HFF-Myc (cell line): ENCODE results near the gene FBLN1.

Source experiments
- DNase-seq: peaks from one replicate; pipeline ENCODE4 v3.0.0-alpha.2; 2011; ENCODE audit warnings: low read depth; ENCODE audit errors: extremely low read depth
- H3K4me3 ChIP-seq: replicated peaks from 2 replicates; pipeline ENCODE4 v1.5.1; 2011; ENCODE audit warnings: low read depth, mild to moderate bottlenecking, control low read depth, low read length
- CTCF ChIP-seq: IDR thresholded peaks from 2 replicates; pipeline ENCODE4 v1.5.1; 2012; ENCODE audit warnings: mild to moderate bottlenecking, low read depth, low read length, control low read depth; ENCODE audit errors: missing control alignments

FBLN1 gene

GRCh38 chr22:45642986-45643385 is 140.3 kb downstream of the FBLN1 start:
- TF ChIP-seq CTCF = no peak
- no peak overlapping the region for H3K4me3 ChIP-seq
- no peak for DNase-seq

GRCh38 chr22:45644714-45645113 is 142.0 kb downstream of the FBLN1 start:
- H3K4me3 ChIP-seq = no peak overlapping the region
- no peak for DNase-seq
- no peak for TF ChIP-seq CTCF

GRCh38 chr22:45645150-45645525 is 142.5 kb downstream of the FBLN1 start:
- peak overlapping the region; percentile 18; the same call in 1 of the 2 replicates for H3K4me3 ChIP-seq
- no peak for DNase-seq
- no peak for TF ChIP-seq CTCF

- H3K4me3 ChIP-seq = peak overlapping the region; percentile 18; the same call in 1 of the 2 replicates
- TF ChIP-seq CTCF = peak; percentile 76
- DNase-seq = peak; percentile 14
Observed at GRCh38 chr22:45645526-45646414, 143.1 kb downstream of the FBLN1 start.

GRCh38 chr22:45647532-45648225 is 145.0 kb downstream of the FBLN1 start:
- no peak for DNase-seq
- no peak overlapping the region for H3K4me3 ChIP-seq
- no peak for TF ChIP-seq CTCF

- DNase-seq = no peak
Observed at GRCh38 chr22:45648301-45649117, 145.8 kb downstream of the FBLN1 start.

More at GRCh38 chr22:45648301-45649117, 145.8 kb downstream of the FBLN1 start:
- TF ChIP-seq CTCF = no peak
- no peak overlapping the region for H3K4me3 ChIP-seq
